Endothelial cell (in vitro differentiated cells): Measurements from ENCODE around the gene TRABD2B. TPM values are rescaled to one million over a fixed set of nuclear protein-coding genes. Genes with fewer than 3 reads are reported as not detected.

Experiments used
- DNase-seq: peaks from one replicate; pipeline ENCODE4 v3.0.0; 2021; ENCODE audit warnings: low spot score
- H3K27ac Mint-ChIP-seq: one replicate; pipeline ENCODE4 v1.8.0; 2021; ENCODE audit warnings: mixed read lengths, inconsistent platforms; ENCODE audit not compliant: unreplicated experiment
- H3K27me3 Mint-ChIP-seq: one replicate; pipeline ENCODE4 v1.8.0; 2021; ENCODE audit warnings: mild to moderate bottlenecking, moderate library complexity, mixed read lengths, inconsistent platforms; ENCODE audit not compliant: unreplicated experiment
- H3K36me3 Mint-ChIP-seq: one replicate; pipeline ENCODE4 v1.8.0; 2021; ENCODE audit warnings: mild to moderate bottlenecking, low read depth, mixed read lengths, inconsistent platforms; ENCODE audit not compliant: unreplicated experiment
- H3K4me1 Mint-ChIP-seq: one replicate; pipeline ENCODE4 v1.8.0; 2021; ENCODE audit warnings: mild to moderate bottlenecking, mixed read lengths, inconsistent platforms; ENCODE audit not compliant: unreplicated experiment
- H3K4me3 Mint-ChIP-seq: one replicate; pipeline ENCODE4 v1.8.0; 2021; ENCODE audit warnings: mild to moderate bottlenecking, mixed read lengths, inconsistent platforms; ENCODE audit not compliant: unreplicated experiment
- H3K9me3 Mint-ChIP-seq: one replicate; pipeline ENCODE4 v1.8.0; 2021; ENCODE audit warnings: mixed read lengths, inconsistent platforms; ENCODE audit not compliant: unreplicated experiment
- total RNA-seq: library from RNA; stranded (reverse); fragmentation: NEBNext Ultra II Directional; extraction: Animal tissue kit (Norgen Biotek cat#: 25700); gene quantifications from one replicate; pipeline ENCODE4 v1.2.1, GENCODE V29; 2021; ENCODE audit not compliant: unreplicated experiment
- TF ChIP-seq, protein P1 (sequence below): fragments of 200-600 bp; sonication (generic); IDR thresholded peaks from one replicate; pipeline ENCODE4 v1.5.0; 2021; ENCODE audit warnings: antibody characterized with exemption; ENCODE audit not compliant: unreplicated experiment

The TRABD2B gene
- total RNA-seq, 1 donor from 2014 or later: 1.0 TPM

DNA sequence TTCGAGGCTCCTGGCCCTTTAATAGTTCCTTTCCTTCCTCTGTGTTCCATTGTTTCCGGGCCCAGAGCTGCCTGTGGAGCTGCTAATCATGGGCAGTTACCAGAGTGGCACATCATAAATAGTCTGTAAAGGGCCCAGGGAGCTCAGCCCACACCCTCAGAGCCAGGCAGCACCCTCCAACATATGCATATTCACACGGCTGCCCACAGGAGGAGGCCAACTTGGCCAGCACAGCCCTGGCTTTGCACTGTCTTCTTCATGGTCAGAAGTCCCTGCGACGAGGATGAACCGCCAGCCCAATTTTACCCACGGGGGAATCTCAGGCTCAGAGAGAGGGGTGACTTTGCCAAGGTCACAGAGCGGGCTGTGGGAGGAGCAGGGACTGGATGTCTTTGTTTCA lies 172.5 kb downstream of the TRABD2B start:
- no peak overlapping the region for H3K4me3 Mint-ChIP-seq
- no peak for DNase-seq
- TF ChIP-seq, protein P1, sequence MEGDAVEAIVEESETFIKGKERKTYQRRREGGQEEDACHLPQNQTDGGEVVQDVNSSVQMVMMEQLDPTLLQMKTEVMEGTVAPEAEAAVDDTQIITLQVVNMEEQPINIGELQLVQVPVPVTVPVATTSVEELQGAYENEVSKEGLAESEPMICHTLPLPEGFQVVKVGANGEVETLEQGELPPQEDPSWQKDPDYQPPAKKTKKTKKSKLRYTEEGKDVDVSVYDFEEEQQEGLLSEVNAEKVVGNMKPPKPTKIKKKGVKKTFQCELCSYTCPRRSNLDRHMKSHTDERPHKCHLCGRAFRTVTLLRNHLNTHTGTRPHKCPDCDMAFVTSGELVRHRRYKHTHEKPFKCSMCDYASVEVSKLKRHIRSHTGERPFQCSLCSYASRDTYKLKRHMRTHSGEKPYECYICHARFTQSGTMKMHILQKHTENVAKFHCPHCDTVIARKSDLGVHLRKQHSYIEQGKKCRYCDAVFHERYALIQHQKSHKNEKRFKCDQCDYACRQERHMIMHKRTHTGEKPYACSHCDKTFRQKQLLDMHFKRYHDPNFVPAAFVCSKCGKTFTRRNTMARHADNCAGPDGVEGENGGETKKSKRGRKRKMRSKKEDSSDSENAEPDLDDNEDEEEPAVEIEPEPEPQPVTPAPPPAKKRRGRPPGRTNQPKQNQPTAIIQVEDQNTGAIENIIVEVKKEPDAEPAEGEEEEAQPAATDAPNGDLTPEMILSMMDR: no peak
- H3K36me3 Mint-ChIP-seq: no peaks in the 10 kb centered on the region
- H3K4me1 Mint-ChIP-seq: peaks cover 14% of the 10 kb centered on the region
- H3K27ac Mint-ChIP-seq: no peak overlapping the region
- H3K9me3 Mint-ChIP-seq: no peaks in the 10 kb centered on the region
- peaks cover 8% of the 10 kb centered on the region for H3K27me3 Mint-ChIP-seq

DNA sequence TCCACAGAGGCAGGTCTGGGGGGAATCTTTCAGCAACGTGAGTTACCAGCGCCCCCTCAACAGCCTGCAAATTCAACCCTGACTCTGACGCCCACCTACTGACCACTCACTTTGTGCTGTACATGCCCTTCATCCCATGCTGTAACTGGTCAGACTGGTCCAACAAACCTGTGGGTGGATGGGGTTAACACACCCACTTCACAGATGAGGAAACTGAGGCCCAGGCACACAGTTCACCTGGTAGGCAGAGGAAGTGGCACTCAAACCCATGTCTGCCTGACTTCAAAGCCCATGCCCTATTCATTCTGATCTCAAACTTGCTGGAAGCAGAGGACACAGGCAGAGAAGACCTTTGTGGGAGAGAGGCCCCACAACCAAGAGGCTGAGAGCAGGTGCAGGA lies 172.9 kb downstream of the TRABD2B start:
- H3K36me3 Mint-ChIP-seq: no peaks in the 10 kb centered on the region
- no peak overlapping the region for H3K27ac Mint-ChIP-seq
- peaks cover 4% of the 10 kb centered on the region for H3K27me3 Mint-ChIP-seq
- peaks cover 14% of the 10 kb centered on the region for H3K4me1 Mint-ChIP-seq
- TF ChIP-seq, protein P1: no peak
- no peaks in the 10 kb centered on the region for H3K9me3 Mint-ChIP-seq
- H3K4me3 Mint-ChIP-seq: no peak overlapping the region
- no peak for DNase-seq

DNA sequence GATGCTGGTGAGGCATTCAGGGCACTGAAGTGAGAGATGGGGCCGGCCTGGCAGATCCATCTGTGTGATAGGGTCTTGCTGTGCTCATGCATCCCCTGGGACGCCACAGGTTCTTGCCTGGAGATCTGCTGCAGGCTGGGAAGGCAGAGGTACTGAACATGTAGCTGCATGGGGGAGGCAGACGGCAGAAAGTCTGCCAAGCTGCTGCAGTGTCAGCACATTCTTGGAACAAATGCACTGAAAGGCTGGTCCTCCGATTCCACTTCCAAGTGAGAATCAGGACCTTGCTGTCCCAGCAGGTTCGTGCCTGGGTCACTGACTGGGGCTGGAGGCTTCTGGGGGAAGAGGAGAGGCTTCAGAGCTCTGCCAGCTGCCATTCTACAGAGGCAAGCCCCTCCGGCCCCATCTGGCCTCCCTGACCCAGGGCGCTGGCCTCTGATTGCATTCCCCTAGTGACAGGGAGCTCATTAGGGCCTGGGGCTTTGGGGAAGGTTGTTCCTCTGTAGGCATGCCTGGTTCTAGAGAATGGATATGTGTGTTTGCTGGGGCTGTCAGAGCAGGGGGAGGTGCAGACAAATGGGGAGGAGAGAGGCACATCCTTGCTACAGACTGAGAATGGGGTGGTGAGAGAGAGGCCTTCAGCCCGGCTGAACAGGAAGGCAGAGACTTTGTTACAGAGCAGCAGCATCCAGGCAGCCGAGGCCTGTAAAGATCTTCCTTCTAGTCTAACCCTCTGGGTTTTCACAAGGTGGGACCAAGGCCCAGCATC lies 174.0 kb downstream of the TRABD2B start:
- Mint-ChIP-seq H3K9me3 (no peaks in the 10 kb centered on the region), H3K27ac (no peak overlapping the region), H3K4me3 (no peak overlapping the region)

DNA sequence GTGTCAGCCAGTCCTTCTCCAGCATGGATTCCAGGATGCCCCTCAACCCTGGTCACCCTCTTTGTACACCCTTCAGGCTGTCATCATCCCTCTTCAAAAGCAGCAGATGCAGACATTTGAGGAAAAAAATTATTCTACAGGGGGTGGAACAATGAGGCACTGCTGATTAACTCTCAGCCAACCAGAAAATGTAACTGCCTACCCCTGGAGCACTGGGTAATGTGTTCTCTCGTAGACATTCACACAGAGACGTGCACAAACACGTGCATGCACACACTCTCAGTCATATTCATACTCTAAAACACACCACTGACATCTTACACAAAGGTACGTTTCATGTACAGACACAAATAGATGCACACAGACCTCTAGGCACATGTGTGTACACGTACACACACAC lies 175.4 kb downstream of the TRABD2B start:
- TF ChIP-seq, protein P1: no peak
- H3K36me3 Mint-ChIP-seq: no peaks in the 10 kb centered on the region
- peaks cover 14% of the 10 kb centered on the region for H3K4me1 Mint-ChIP-seq
- H3K27ac Mint-ChIP-seq: no peak overlapping the region
- no peaks in the 10 kb centered on the region for H3K9me3 Mint-ChIP-seq
- DNase-seq: no peak
- H3K27me3 Mint-ChIP-seq: peaks cover 4% of the 10 kb centered on the region
- no peak overlapping the region for H3K4me3 Mint-ChIP-seq

More for the DNA sequence above, 174.0 kb downstream of the TRABD2B start:
- H3K27me3 Mint-ChIP-seq: peaks cover 4% of the 10 kb centered on the region
- TF ChIP-seq, protein P1: no peak
- H3K36me3 Mint-ChIP-seq: no peaks in the 10 kb centered on the region
- DNase-seq: no peak
- peaks cover 14% of the 10 kb centered on the region for H3K4me1 Mint-ChIP-seq

DNA sequence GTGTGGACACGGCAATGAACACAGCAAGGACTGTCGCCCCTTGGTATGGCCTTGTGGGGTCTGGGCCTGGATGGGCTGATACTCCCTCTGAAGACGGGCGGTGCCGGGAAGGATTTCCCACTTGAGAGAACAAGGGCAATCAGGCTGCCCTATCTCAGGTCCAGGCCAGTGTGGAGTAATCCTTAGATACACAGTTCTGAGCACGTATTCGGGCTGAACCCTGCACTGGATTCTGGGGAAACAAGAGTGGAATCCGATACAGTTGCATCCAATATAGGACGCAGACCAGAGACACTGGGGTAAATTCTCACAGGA lies 177.7 kb downstream of the TRABD2B start:
- H3K36me3 Mint-ChIP-seq: no peaks in the 10 kb centered on the region
- no peak for DNase-seq
- H3K4me3 Mint-ChIP-seq: no peak overlapping the region
- H3K4me1 Mint-ChIP-seq: peaks cover 4% of the 10 kb centered on the region
- H3K27me3 Mint-ChIP-seq: peaks cover 8% of the 10 kb centered on the region
- H3K9me3 Mint-ChIP-seq: no peaks in the 10 kb centered on the region
- H3K27ac Mint-ChIP-seq: no peak overlapping the region
- TF ChIP-seq, protein P1: no peak
